Activated naive CD4-positive, alpha-beta T cell treated with Interleukin-2 at 50 U/mL for 16 hours (primary cell): ENCODE measurements around the gene SERTAD3.

Source experiments
- DNase-seq: peaks from one replicate; pipeline ENCODE4 v3.0.0-alpha.2; 2020

SERTAD3 gene

GRCh38 chr19:40407714-40408597 is 36.2 kb downstream of the SERTAD3 start:
- no peak for DNase-seq

DNA sequence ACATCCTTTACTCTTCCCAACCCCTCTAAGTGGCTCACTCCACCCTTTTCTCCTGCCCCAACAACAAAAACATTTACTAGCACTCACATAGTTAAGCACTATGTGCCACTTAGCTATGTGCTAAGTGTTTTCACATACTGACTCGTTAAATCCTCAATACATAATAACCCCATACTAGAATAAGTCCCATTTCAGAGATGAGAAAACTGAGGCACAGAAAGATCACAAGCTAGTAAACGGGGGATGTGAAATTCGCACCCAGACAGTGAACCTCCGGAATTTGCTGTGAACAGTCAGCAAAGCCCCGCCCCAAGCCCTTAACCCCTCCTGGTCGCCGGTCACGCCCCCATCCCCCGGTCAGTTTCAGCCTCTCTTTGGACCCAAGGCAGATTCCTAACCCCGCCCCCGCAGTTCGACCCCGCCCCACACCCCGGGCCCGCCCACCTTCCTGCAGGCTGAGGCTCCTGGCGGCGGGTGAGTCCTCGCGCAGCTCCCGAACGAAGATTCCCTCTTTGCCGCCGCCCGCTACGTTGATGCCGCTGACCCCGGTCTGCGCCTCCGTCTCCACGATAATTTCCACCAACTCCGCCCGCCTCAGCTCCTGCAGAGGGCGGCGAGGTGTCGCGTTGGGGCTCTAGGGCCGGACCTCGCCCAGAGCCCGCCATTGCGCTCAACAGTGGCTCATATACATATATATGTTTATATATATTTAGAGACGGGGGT is 40.7 kb downstream of the SERTAD3 start:
- peak; percentile 72 for DNase-seq

DNA sequence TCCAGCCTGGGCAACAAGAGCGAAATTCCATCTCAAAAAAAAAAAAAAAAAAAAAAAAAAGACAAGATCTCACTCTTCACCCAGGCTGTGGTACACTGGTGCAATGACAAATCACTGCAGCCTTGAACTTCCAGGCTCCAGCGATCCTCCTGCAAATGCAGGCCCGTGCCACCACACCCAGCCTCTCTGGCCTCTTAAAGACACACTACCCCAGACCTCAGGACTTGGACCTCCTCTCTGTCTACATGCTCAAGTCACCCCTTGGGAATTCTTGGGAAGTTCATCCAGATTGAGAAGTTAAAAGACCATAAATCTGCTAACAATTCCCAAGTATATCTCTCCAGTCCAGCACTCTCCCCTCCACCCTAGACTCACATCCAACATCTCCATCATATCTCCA is 43.6 kb downstream of the SERTAD3 start:
- DNase-seq, result no peak

GRCh38 chr19:40398417-40399131 is 45.6 kb downstream of the SERTAD3 start:
- DNase-seq, result peak; percentile 61

- DNase-seq, result no peak
Measured at GRCh38 chr19:40397568-40397906, 46.6 kb downstream of the SERTAD3 start.

DNA sequence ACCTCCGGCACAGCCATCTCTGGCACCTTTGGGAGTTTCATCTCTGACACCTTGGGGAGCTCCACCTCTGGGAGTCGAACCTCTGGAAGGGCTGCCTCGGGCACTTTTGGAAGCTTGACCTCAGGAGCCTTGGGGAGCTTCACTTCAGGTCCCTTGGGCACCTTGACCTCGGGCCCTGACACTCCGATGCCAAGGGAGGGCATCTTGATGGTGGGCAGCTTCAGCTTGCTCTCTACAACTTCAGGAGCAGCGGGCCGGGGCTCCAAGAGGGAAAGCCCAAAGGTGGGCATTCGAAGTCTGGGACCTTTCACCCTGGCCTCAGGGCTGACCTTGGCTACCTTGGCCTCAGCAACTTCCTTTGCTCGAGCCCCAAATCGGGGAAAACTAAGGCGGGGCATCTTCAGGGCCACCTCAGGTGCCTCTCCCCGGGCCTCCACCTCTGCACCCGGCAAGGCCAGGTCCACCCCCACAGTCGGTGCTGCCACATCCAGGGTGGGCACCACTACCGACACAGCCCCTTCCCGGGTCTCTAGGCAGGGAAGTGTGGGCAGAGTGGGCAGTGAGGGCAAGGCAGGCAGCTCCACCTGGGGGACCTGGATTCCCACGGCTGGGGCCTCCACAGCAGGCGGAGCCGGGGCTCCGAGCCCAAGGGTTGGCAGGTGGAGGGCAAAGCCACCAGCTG is 47.1 kb downstream of the SERTAD3 start:
- DNase-seq, result no peak

DNA sequence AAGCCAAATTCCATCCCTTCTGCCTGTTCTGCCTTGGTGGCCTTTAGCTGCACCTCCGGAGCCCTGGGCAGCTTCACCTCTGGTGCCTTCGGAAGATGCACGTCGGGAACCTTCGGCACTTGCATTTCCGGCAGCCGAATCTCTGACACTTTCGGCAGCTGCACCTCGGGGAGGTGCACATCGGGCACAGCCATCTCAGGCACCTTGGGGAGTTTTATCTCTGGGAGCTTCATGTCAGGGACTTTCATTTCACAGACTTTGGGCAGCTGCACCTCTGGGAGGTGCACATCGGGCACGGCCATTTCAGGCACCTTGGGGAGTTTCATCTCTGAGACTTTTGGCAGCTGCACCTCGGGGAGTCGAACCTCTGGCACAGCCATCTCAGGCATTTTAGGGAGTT is 48.2 kb downstream of the SERTAD3 start:
- no peak for DNase-seq

DNA sequence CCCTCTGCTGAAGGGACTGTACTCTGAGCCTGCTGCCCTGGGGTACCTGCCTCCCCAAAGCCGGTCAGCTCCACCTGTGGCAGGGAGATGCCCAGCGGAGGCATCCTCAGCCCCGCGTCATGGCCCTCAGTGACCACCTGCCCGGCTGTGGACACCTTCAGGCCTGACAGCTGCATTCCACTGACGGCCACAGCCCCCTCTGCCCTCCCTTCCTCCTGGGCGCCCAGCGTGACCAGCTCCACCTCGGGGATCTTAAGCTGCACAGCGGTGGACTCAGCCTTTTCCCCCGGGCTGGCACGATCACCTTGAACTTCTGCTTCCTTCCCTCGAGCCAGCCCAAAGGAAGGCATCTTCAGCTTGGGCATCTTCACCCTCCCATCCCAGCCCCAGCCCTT is 49.3 kb downstream of the SERTAD3 start:
- no peak for DNase-seq

DNA sequence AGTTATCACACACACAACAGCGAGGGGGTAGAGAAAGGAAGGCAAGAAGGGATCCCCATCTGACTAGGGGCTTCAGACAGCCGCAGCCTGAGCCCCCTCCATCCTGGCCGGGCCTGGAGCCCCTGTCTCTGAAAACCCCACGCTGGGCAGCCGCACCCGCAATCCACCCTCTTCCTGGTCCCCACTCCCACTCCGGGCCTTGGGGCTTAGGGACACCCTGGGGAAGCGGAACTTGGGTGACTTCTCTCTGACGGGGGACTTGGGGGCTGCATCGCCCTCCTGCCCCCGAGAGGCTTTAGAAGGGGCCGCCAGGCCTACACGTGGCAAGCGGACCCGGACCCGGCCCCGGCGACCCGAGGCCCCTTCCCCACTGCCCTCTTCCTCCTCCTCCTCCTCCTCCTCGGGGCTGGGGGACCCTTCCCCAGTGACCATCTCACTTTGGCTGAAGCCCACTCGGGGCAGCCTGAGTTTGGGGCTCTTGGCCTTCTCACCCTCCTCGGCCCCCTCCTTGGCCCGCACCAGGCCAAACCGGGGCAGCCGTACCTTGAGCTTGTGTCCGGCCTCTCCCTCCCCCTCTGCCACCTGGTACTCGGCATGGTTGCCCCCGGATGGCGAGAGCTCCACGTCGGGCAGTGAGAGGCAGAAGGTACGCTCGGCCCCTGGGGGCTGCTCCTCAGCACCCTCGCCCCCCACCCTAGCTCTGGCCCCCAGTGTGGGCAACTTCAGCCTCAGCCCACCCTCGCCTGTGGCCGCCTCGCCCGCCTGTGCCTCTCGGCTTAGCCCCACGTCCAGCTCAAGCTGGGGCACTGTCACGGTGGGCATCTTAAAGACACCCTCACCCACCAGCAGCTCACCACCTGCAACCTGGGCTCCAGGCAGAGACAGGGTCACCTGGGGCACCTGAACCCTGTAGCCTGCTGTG is 50.0 kb downstream of the SERTAD3 start:
- DNase-seq, result no peak

- DNase-seq, result no peak
Measured at GRCh38 chr19:40392894-40393517, 51.1 kb downstream of the SERTAD3 start.

- DNase-seq, result no peak
Measured at GRCh38 chr19:40392123-40392522, 52.0 kb downstream of the SERTAD3 start.
